Natural killer cell treated with Interleukin-12 subunit alpha and Interleukin-12 subunit beta and Interleukin-15 and Interleukin-18, amount 100 ng/mL, for 72 hours (primary cell): Measurements from ENCODE around the gene TP53BP1. TPM values are rescaled to one million over a fixed set of nuclear protein-coding genes. Genes with fewer than 3 reads are reported as not detected.
"Not testable (repeated sequence)": the region's sequence is repeated elsewhere in the genome, so short reads cannot be mapped to it uniquely, and the experiment has no call there.

Experiments used
- ATAC-seq, 2 donors: fragments of 150-1000 bp; cut with Tn5 transposase in 1 of 2; sonication (Bioruptor Pico), chemical (Tn5 transposase) in 1 of 2; 2 replicates each; pipeline ENCODE4 v1.10.0; 2021
- DNase-seq: peaks from one replicate; pipeline ENCODE4 v3.0.0; 2022; ENCODE audit warnings: low spot score
- H3K27ac Mint-ChIP-seq, 2 donors: 1 replicate in 1 of 2; 2 replicates in 1 of 2; pipeline ENCODE4 v1.8.0; 2022; ENCODE audit warnings: mixed read lengths in 2 of 2, mild to moderate bottlenecking in 1 of 2, moderate library complexity in 1 of 2
- H3K27me3 Mint-ChIP-seq, 2 donors: 1 replicate in 1 of 2; 2 replicates in 1 of 2; pipeline ENCODE4 v1.8.0; 2022; ENCODE audit warnings: mixed read lengths in 2 of 2
- H3K36me3 Mint-ChIP-seq: one replicate; pipeline ENCODE4 v1.8.0; 2022; ENCODE audit warnings: mixed read lengths
- H3K4me1 Mint-ChIP-seq, 2 donors: 1 replicate in 1 of 2; 2 replicates in 1 of 2; pipeline ENCODE4 v1.8.0; 2022; ENCODE audit warnings: low read depth in 2 of 2, mixed read lengths in 2 of 2, mild to moderate bottlenecking in 1 of 2
- H3K4me3 Mint-ChIP-seq: one replicate; pipeline ENCODE4 v1.8.0; 2022; ENCODE audit warnings: mixed read lengths
- H3K9me3 Mint-ChIP-seq: 2 replicates; pipeline ENCODE4 v1.8.0; 2022; ENCODE audit warnings: mixed read lengths
- total RNA-seq, 2 donors: library from RNA; stranded (reverse); gene quantifications; one replicate each; pipeline ENCODE4 v1.2.3, GENCODE V29; 2022

TP53BP1 gene, protein sequence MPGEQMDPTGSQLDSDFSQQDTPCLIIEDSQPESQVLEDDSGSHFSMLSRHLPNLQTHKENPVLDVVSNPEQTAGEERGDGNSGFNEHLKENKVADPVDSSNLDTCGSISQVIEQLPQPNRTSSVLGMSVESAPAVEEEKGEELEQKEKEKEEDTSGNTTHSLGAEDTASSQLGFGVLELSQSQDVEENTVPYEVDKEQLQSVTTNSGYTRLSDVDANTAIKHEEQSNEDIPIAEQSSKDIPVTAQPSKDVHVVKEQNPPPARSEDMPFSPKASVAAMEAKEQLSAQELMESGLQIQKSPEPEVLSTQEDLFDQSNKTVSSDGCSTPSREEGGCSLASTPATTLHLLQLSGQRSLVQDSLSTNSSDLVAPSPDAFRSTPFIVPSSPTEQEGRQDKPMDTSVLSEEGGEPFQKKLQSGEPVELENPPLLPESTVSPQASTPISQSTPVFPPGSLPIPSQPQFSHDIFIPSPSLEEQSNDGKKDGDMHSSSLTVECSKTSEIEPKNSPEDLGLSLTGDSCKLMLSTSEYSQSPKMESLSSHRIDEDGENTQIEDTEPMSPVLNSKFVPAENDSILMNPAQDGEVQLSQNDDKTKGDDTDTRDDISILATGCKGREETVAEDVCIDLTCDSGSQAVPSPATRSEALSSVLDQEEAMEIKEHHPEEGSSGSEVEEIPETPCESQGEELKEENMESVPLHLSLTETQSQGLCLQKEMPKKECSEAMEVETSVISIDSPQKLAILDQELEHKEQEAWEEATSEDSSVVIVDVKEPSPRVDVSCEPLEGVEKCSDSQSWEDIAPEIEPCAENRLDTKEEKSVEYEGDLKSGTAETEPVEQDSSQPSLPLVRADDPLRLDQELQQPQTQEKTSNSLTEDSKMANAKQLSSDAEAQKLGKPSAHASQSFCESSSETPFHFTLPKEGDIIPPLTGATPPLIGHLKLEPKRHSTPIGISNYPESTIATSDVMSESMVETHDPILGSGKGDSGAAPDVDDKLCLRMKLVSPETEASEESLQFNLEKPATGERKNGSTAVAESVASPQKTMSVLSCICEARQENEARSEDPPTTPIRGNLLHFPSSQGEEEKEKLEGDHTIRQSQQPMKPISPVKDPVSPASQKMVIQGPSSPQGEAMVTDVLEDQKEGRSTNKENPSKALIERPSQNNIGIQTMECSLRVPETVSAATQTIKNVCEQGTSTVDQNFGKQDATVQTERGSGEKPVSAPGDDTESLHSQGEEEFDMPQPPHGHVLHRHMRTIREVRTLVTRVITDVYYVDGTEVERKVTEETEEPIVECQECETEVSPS (N-terminal part only)
- 10 to 100 TPM; 27.8 to 46.7 TPM for total RNA-seq

GRCh38 chr15:43492673-43493601 is at the start of gene TP53BP1:
TSS of gene TP53BP1 (minus strand) at chr15:43493156. CDS start at chr15:43493043, 113 bp downstream.
- no peaks in the 10 kb centered on the region for H3K9me3 Mint-ChIP-seq

GRCh38 chr15:43541785-43542184 is 48.8 kb upstream of the TP53BP1 start:
- Mint-ChIP-seq H3K4me1 (peaks cover 0 to 6% of the 10 kb centered on the region in 2 donors), H3K36me3 (no peaks in the 10 kb centered on the region), H3K4me3 (no peak overlapping the region), H3K9me3 (no peaks in the 10 kb centered on the region), H3K27ac (no peak overlapping the region), H3K27me3 (no peaks in the 10 kb centered on the region)
- no peak for ATAC-seq
- no peak for DNase-seq

More at GRCh38 chr15:43492673-43493601, at the start of gene TP53BP1:
- Mint-ChIP-seq H3K27ac (peak within 1 kb of the TSS; percentile 76 to 84), H3K36me3 (peaks cover 8% of the 10 kb centered on the region), H3K4me1 (peaks cover 24 to 28% of the 10 kb centered on the region in 2 donors), H3K4me3 (peak within 1 kb of the TSS; percentile 94), H3K27me3 (no peaks in the 10 kb centered on the region)
- peak; percentile 99 to 100 for ATAC-seq
- DNase-seq = peak; percentile 96

DNA sequence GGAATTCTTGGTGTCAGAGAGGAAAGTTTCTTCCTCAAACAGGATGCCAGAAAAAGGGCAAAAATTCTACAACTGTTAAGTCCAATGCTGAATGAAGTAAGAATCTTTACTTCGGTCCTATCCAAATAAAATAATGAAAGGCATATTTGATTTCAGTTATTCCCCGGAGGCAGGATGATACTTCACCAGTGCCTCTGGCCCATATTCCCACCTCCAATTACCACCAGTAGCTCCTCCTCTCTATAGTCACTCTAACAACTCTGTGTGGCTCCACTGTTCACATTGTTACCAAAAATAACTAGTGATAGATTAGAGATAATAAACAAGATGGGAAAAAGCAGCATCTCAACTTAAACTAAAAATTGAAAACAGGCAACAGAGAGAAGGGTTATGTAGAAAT is 45.1 kb upstream of the TP53BP1 start:
- Mint-ChIP-seq H3K4me3 (no peak overlapping the region), H3K9me3 (no peaks in the 10 kb centered on the region), H3K4me1 (peaks cover 0 to 6% of the 10 kb centered on the region in 2 donors), H3K27me3 (no peaks in the 10 kb centered on the region), H3K36me3 (no peaks in the 10 kb centered on the region), H3K27ac (no peak overlapping the region)
- ATAC-seq (no peak), DNase-seq (no peak)

- H3K4me3 Mint-ChIP-seq = no peak overlapping the region
- DNase-seq (no peak), ATAC-seq (no peak)
- no peaks in the 10 kb centered on the region for H3K36me3 Mint-ChIP-seq
- H3K27ac Mint-ChIP-seq = no peak overlapping the region
- H3K4me1 Mint-ChIP-seq = no peaks in the 10 kb centered on the region
- no peaks in the 10 kb centered on the region for H3K9me3 Mint-ChIP-seq
- H3K27me3 Mint-ChIP-seq = no peaks in the 10 kb centered on the region
Observed at GRCh38 chr15:43534897-43535296, 41.9 kb upstream of the TP53BP1 start.

DNA sequence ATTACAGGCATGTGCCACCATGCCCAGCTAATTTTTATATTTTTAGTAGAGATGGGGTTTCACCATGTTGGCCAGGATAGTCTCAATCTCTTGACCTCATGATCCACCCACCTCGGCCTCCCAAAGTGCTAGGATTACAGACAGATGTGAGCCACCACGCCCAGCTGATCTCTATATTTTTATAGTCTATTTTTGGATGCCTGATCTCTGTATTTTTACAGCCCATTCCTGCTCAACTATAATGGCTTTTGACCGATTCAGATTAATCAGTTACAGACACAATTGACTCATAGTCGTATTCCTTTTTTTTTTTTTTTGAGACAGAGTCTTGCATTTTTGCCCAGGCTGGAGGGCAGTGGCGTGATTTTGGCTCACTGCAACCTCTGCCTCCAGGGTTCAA is 39.9 kb upstream of the TP53BP1 start:
- ATAC-seq, H3K4me3 Mint-ChIP-seq, H3K27me3 Mint-ChIP-seq, H3K4me1 Mint-ChIP-seq, H3K36me3 Mint-ChIP-seq, H3K9me3 Mint-ChIP-seq, H3K27ac Mint-ChIP-seq, DNase-seq: not testable (repeated sequence)

- Mint-ChIP-seq H3K36me3 (no peaks in the 10 kb centered on the region), H3K4me1 (no peaks in the 10 kb centered on the region), H3K27me3 (no peaks in the 10 kb centered on the region), H3K9me3 (no peaks in the 10 kb centered on the region), H3K4me3 (no peak overlapping the region), H3K27ac (no peak overlapping the region)
- no peak for ATAC-seq
- no peak for DNase-seq
Observed at GRCh38 chr15:43531018-43531670, 38.2 kb upstream of the TP53BP1 start.

- no peak overlapping the region for H3K27ac Mint-ChIP-seq
Observed at GRCh38 chr15:43529587-43530345, 36.8 kb upstream of the TP53BP1 start.

GRCh38 chr15:43529141-43529540 is 36.2 kb upstream of the TP53BP1 start:
- no peak for ATAC-seq
- no peaks in the 10 kb centered on the region for H3K36me3 Mint-ChIP-seq
- H3K4me3 Mint-ChIP-seq = no peak overlapping the region
- H3K9me3 Mint-ChIP-seq = no peaks in the 10 kb centered on the region
- no peak overlapping the region for H3K27ac Mint-ChIP-seq
- no peaks in the 10 kb centered on the region for H3K27me3 Mint-ChIP-seq
- no peak for DNase-seq
- no peaks in the 10 kb centered on the region for H3K4me1 Mint-ChIP-seq

More at GRCh38 chr15:43529587-43530345, 36.8 kb upstream of the TP53BP1 start:
- ATAC-seq (no peak), DNase-seq (no peak)
- Mint-ChIP-seq H3K4me3 (no peak overlapping the region), H3K36me3 (no peaks in the 10 kb centered on the region), H3K9me3 (no peaks in the 10 kb centered on the region), H3K27me3 (no peaks in the 10 kb centered on the region), H3K4me1 (no peaks in the 10 kb centered on the region)

DNA sequence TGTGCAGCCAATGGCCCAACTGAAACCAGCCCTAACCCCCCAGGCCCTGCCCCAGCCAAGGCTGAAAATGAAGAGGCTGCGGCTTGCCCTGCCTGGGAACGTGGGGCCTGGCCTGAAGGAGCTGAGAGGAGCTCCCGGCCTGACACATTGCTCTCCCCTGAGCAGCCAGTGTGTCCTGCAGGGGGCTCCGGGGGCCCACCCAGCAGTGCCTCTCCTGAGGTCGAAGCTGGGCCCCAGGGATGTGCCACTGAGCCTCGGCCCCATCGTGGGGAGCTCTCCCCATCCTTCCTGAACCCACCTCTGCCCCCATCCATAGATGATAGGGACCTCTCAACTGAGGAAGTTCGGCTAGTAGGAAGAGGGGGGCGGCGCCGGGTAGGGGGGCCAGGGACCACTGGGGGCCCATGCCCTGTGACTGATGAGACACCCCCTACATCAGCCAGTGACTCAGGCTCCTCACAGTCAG is 35.6 kb upstream of the TP53BP1 start:
- no peaks in the 10 kb centered on the region for H3K36me3 Mint-ChIP-seq
- H3K27me3 Mint-ChIP-seq = no peaks in the 10 kb centered on the region
- no peaks in the 10 kb centered on the region for H3K4me1 Mint-ChIP-seq
- ATAC-seq (no peak), DNase-seq (no peak)
- no peak overlapping the region for H3K4me3 Mint-ChIP-seq
- H3K27ac Mint-ChIP-seq = no peak overlapping the region
- no peaks in the 10 kb centered on the region for H3K9me3 Mint-ChIP-seq

- no peaks in the 10 kb centered on the region for H3K27me3 Mint-ChIP-seq
- no peak overlapping the region for H3K27ac Mint-ChIP-seq
- H3K4me1 Mint-ChIP-seq = no peaks in the 10 kb centered on the region
- ATAC-seq (no peak), DNase-seq (no peak)
- no peaks in the 10 kb centered on the region for H3K36me3 Mint-ChIP-seq
- no peaks in the 10 kb centered on the region for H3K9me3 Mint-ChIP-seq
- no peak overlapping the region for H3K4me3 Mint-ChIP-seq
Observed at GRCh38 chr15:43527802-43528541, 35.0 kb upstream of the TP53BP1 start.

GRCh38 chr15:43527016-43527801 is 34.3 kb upstream of the TP53BP1 start:
- Mint-ChIP-seq H3K4me3 (no peak overlapping the region), H3K27ac (no peak overlapping the region), H3K27me3 (peaks cover 0 to 7% of the 10 kb centered on the region in 2 donors), H3K4me1 (no peaks in the 10 kb centered on the region), H3K9me3 (no peaks in the 10 kb centered on the region), H3K36me3 (no peaks in the 10 kb centered on the region)
- ATAC-seq (no peak), DNase-seq (no peak)
